ENCODE data around the gene MLLT3. TPM values are rescaled to one million over a fixed set of nuclear protein-coding genes. Genes with fewer than 3 reads are reported as not detected.

The MLLT3 gene
- total RNA-seq, 1 donor from 2014 or later: 40.0 TPM

GRCh38 chr9:20557890-20558565, 64.3 kb downstream of the MLLT3 start:
- DNase-seq (ENCODE audit: low read depth): no peak

DNA sequence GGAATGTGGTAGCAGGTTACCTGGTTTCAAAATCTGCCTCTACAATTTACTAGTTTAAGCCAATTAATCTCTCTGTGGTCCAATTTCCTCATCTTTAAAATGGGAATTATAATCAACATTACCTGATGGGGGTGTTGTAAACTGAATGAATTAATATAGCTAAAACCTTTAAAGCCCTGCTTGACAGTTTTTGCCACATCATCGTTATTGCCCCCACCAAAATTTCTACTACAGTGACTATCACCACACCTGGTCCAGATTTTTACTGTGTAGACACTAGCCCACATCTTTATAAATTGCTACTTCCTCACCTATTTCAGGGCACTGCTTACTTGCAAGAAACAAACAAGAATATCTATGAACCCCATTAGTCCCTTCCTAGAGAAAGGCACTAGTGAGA, 65.0 kb downstream of the MLLT3 start:
- no peak for DNase-seq (ENCODE audit: low read depth)

DNA sequence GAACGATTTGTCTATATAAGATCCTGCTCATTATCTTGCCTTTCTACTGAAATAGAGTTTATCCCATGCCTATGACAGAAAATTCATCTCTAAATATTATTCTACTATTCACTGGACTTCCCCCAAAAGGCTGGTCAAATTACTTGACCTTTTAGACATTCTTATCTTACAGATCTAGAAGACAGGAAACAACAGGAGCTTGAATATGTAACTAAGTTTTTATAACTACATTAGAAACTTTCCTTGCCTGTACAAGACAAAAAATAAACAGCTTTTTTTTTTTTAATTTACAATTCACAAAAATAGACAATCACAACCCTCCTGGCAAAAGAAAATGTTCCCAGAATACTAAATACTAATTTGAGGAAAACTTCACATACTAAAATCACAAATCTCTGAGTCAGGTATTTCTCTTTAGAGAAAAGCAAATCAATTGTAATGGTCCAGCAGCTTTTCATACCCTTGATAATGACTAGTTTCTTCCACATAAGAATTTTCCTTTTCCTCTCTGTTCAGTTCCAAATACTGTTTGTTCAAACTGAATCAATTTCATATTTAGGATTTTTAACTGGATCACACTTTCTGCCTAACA, 68.6 kb downstream of the MLLT3 start:
- peak; percentile 50 for DNase-seq (ENCODE audit: low read depth)

DNA sequence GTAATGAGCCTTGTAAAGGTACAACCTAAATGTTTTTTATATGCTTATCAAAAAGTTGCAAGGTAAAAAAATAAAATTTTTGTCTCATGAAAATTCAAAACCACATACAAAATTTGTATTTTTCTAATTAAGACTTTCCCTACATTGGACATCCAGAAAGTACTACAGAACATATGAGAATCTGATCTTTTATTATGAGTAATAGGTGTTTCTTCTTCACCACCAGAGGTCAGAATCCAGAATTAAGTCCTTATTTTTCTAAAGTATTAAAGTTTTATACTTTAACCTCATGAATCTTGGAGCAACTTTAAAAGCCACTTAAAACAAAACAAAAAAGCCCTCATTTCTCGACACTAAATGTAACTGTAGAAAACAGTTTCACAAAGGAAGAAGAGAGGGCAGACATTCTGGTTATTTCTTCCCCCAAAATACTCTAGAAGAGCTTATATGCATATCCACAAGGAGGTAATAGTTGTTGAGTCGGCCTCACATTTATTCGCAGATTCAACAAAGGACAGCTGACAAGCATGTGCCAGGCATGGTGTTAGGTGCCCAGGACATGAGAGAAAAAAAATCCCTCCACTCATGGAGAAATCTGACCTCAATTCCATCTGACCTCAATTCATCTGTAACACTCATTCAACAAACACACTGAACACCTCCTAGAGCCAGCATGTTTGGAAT, 69.3 kb downstream of the MLLT3 start:
- peak; percentile 56 for DNase-seq (ENCODE audit: low read depth)

GRCh38 chr9:20551835-20552234, 70.5 kb downstream of the MLLT3 start:
- peak; percentile 90 for DNase-seq (ENCODE audit: low read depth)

- peak; percentile 88 for DNase-seq (ENCODE audit: low read depth)
These were observed 71.1 kb downstream of the MLLT3 start for GRCh38 chr9:20551236-20551635.

DNA sequence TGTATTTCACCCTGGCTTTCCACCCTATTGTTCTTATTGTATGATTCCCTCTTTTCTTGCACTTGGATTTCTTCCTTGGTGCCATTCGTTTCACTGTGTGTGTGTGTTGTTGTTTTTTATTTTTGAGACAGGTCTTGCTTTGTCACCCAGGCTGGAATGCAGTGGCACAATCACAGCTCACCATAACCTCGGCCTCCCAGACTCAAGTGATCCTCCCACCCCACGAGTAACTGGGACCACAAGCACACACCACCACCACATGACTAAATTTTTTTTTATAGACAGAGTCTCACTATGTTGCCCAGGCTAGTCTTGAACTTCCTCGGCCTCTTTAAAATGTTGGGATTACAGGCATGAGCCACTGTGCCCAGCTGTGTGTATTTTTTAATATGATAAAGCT, 72.0 kb downstream of the MLLT3 start:
- peak; percentile 63 for DNase-seq (ENCODE audit: low read depth)

DNA sequence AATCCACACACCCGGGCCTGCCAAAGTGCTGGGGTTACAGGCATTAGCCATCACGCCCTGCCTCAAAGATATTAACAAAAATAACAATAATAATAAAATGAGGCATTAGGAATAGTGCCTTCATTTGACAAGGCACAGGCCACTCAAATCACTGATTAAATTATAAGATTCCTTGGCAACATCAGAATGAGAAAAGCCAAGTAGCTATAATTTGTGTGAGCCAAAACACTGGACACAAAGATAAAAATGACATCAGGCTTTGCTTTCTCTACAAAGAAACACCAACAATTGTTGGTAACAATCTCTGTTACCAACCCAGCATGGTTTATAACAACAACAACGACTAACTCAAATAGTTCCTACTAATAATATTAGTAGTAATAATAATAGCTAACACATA, 73.2 kb downstream of the MLLT3 start:
- no peak for DNase-seq (ENCODE audit: low read depth)

DNA sequence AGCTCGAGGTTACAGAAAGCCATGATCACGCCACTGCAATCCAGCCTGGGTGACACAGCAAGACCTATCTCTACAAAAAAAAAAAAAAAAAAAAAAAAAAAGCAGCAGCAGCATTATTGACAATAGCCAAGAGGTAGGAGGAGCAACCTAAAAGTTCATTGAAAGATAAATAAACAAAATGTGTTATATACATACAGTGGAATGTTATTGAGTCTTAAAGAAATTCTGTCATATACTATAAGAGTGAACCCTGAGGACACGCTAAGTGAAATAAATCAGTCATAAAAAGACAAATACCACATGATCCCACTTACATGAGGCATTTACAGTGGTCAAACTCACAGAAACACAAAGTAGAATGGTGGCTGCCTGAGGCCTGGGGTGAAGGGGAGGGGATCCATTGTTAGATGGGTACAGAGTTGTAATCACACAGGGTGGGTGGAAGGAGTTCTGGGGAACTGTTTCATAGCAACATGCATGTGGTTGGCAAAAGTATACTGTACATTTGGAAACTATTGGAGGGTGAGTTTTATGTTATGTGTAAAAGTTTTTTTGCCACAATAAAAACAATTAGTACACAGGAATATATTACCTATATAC, 77.2 kb downstream of the MLLT3 start:
- no peak for DNase-seq (ENCODE audit: low read depth)

DNA sequence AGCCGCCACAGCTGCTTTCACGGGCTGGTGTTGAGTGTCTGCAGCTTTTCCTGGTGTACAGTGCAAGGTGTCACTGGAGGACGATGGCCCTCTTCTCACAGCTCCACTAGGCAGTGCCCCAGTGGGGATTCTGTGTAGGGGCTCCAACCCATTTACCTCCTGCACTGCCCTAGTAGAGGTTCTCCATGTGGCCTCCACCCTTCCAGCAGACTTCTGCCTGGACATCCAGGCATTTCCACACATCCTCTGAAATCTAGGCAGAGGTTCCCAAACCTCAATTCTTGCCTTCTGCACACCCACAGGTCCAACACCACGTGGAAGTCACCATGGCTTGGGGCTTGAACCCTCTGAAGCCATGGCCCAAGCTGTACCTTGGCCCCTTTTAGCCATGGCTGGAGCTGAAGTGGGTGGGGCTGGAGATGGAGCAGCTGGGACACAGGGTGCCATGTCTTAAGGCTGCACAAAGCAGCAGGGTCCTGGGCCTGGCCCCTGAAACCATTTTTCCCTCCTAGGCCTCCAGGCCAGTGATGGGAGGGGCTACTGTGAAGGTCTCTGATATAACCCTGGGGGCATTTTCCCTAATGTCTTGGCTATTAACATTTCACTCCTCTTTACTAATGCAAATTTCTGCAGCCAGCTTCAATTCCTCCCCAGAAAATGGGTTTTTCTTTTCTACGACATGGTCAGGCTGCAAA, 82.0 kb downstream of the MLLT3 start:
- DNase-seq (ENCODE audit: low read depth): no peak

- DNase-seq (ENCODE audit: low read depth): peak; percentile 41
These were observed 83.3 kb downstream of the MLLT3 start for GRCh38 chr9:20538956-20539355.

DNA sequence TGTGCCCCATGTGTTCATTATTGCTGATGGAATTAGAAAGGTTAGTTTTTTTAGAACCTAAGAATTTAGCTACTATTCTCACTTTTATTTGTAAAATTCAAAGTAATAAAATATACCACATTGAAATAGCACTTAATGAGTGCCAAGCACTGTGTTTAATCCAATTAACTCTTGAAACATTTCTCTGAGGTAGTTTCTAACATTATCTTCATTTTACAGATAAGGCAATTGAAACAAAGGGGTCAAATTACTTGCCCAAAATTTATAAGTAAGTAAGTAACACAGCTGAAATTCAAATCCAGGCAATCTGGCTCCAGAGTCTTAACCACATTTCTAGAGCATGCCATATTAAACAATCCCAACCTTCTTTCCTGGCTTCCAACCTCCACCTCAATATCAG, 84.2 kb downstream of the MLLT3 start:
- no peak for DNase-seq (ENCODE audit: low read depth)

DNA sequence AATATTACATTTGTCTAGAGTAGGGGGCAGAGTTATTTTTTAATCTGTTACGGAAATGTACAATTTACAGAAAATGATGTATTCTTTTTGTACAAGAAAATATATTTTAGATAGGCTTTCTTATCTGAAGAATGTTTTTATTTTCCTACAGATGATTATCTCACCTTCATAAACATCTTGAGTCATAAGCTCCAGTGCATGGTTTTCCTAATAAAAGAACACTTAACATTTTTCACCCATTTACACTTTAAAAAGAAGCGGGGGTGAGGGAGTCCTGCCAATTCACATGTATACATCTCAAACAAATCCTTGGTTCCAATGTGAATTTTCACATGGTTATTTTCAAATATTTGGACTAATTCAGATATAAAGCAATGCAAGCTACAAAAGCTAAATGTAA, 85.0 kb downstream of the MLLT3 start:
- no peak for DNase-seq (ENCODE audit: low read depth)

GRCh38 chr9:20532584-20532983, 89.7 kb downstream of the MLLT3 start:
- peak; percentile 84 for DNase-seq (ENCODE audit: low read depth)

DNA sequence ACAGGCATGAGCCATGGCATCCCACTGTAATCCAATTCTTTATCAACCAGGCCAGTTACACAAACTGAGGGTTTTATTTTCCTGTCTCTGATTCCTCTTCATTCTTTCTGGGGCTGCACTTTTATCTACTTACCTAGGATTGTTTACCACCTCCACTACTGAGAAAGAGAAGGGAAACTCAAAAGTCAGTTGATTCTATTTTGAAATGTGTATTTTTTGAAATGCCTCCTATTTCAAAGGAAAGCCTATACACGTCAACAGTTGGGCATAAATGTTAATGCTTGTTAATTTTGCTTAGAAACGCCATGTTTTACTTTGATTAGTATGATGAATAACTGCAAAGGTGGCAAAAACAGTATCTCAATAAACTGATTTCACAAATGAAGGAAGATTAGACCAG, 92.5 kb downstream of the MLLT3 start:
- DNase-seq (ENCODE audit: low read depth): no peak

GRCh38 chr9:20528253-20528652, 94.0 kb downstream of the MLLT3 start:
- no peak for DNase-seq (ENCODE audit: low read depth)

DNA sequence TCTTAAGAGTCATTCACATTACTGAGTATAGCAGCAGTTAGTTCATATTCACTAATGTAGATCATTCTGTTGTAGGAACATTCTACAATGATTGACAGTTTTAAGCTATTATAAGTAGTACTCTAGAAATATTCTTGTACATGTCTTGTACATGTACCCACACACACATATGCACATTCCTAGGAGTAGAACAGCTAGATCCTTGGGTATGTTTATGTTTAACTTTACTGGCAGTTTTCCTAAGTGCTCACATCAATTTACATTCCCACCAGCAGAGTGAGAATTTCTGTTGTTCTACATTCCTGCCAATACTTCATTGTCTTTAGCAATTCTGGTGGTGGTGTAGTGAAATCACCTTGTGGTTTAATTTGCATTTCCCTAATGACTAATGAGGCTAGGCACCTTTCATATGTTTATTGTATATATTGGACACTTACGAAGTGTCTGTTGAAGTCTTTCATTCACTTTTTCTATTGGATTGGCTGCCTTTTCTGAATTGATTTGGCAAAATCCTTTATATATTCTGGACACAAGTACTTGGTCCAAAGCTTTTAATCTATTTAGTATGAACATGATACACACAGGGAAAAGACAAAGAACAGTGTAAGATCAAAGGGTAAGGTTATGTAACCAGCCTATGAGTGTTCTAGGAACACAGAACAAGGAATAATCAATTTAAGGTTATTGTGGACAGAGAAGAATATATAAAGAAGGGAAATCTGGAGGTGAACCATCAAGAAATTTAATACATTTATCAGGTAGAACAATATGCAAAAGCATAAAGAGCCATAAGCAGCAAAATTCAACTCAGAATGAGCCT, 95.6 kb downstream of the MLLT3 start:
- peak; percentile 97 for DNase-seq (ENCODE audit: low read depth)

DNA sequence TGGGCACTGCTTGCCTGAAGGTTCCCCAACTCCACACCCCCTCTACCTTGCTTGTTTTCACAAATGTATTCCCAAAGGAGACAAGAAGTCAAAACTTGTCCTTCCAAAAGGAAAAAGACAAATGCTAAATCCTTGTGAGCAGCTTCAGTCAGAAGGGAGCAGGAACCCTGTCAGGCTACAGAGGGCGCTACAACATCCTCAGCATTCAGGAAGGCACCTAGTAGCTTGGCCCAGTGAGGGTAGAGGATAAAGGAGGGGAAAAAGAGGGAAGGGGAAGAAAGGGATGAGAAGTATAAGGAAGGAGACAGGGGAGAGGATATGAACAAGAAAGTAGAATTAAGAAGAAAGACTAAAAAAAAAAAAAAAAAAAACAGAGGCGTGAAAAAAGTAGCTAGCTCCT, 97.5 kb downstream of the MLLT3 start:
- DNase-seq (ENCODE audit: low read depth): no peak

DNA sequence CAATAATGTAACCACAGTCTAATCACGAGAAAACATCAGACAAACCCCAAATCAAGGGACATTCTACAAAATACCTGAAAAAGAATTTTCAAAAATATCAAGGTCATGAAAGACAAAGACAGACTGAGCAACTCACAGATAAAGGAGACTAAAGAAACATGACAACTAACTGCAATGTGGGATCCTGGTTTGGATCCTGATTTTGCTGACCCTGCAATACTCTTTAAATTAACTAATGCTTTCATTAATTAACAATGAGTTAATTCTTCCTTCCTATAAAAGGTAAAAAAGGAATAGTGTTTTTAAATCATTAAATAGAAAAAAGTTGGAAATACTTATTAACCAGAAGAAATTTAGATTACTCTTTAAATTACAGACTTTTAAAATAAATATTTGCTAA, 103.6 kb downstream of the MLLT3 start:
- DNase-seq (ENCODE audit: low read depth): no peak

DNA sequence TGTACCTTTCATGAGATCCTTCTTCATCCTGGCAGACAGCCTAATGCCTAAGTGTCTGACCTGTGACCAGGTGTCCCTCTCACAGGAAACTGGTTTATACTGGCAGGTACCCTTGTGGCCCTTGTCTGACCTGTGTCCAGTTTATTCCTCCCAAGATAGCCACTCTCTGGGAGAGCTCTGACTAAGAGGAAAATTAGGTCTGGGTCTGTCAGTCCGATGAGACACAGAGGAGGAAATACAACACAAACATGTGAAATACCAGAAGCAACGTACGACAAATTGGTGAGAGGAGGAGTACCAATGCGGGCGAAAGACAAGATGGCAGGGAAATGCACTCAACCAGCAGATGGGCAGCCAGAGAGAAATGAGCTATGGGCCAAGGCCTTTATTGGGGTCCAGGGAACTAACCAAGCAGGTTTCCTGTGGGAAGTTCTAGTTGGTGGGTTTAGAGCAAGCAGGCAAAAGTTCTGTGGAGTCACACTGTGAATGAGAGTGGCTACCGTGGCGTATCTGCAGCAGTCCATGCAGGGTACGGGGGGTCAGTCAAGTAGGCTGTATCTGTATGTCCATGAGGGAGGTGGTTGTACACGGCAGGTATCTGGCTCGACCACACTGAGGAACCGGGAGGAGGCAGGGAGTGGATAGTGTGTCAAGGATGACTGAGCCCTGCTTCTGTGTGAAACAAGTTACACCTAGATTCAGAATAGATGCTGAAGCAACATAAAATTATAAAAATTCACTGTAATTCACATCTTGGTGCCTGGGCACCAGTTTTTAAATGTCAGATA, 109.0 kb downstream of the MLLT3 start:
- DNase-seq (ENCODE audit: low read depth): peak; percentile 54

- no peak for DNase-seq (ENCODE audit: low read depth)
These were observed 109.7 kb downstream of the MLLT3 start for GRCh38 chr9:20512636-20513035.
